ENCODE results near the gene PDE8B. TPM values are rescaled to one million over a fixed set of nuclear protein-coding genes. Genes with fewer than 3 reads are reported as not detected.

PDE8B gene
- polyA plus RNA-seq, 1 experiment: 0.02 TPM

DNA sequence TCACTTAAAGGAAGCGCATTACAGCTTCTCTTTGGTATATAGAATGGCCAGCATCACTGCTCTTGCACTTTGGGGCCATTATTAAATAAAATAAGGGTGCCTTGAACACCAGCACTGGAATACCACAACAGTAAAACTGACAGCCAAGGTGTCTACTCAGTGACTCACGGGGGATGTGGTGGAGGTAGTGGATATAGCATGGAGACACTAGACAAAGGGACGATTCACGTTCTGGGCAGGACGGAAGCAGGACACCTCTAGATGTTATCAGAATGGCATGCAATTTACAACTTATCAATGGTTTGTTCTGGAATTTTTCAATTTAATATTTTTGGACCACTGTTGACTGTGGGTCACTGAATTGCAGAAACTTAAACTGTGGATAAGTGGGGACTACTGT lies 32.9 kb upstream of the PDE8B start:
- TF ChIP-seq, protein P1, sequence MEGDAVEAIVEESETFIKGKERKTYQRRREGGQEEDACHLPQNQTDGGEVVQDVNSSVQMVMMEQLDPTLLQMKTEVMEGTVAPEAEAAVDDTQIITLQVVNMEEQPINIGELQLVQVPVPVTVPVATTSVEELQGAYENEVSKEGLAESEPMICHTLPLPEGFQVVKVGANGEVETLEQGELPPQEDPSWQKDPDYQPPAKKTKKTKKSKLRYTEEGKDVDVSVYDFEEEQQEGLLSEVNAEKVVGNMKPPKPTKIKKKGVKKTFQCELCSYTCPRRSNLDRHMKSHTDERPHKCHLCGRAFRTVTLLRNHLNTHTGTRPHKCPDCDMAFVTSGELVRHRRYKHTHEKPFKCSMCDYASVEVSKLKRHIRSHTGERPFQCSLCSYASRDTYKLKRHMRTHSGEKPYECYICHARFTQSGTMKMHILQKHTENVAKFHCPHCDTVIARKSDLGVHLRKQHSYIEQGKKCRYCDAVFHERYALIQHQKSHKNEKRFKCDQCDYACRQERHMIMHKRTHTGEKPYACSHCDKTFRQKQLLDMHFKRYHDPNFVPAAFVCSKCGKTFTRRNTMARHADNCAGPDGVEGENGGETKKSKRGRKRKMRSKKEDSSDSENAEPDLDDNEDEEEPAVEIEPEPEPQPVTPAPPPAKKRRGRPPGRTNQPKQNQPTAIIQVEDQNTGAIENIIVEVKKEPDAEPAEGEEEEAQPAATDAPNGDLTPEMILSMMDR (IDR thresholded peaks at IDR 0.05; ENCODE audit: low read depth, low read length): no peak
- ChIA-PET POLR2A (no interaction called here), CTCF (interaction anchor here (0.5 kb wide), 1 partner anchor 33 kb away, joined by 3 read pairs; no protein-coding TSS in a partner anchor)
- no peak for DNase-seq (ENCODE audit: low read depth, low spot score)
- Histone ChIP-seq H3K27me3 (ENCODE audit: control insufficient read depth, insufficient read depth, low read length) (peaks cover 48% of the 10 kb centered on the region), H3K9me3 (ENCODE audit: control insufficient read depth, insufficient read depth, low read length) (no peaks in the 10 kb centered on the region; the same call in 1 of the 2 replicates), H3K4me3 (ENCODE audit: low read depth, low read length) (no peak overlapping the region), H3K27ac (ENCODE audit: low read depth, low read length) (no peak overlapping the region)

DNA sequence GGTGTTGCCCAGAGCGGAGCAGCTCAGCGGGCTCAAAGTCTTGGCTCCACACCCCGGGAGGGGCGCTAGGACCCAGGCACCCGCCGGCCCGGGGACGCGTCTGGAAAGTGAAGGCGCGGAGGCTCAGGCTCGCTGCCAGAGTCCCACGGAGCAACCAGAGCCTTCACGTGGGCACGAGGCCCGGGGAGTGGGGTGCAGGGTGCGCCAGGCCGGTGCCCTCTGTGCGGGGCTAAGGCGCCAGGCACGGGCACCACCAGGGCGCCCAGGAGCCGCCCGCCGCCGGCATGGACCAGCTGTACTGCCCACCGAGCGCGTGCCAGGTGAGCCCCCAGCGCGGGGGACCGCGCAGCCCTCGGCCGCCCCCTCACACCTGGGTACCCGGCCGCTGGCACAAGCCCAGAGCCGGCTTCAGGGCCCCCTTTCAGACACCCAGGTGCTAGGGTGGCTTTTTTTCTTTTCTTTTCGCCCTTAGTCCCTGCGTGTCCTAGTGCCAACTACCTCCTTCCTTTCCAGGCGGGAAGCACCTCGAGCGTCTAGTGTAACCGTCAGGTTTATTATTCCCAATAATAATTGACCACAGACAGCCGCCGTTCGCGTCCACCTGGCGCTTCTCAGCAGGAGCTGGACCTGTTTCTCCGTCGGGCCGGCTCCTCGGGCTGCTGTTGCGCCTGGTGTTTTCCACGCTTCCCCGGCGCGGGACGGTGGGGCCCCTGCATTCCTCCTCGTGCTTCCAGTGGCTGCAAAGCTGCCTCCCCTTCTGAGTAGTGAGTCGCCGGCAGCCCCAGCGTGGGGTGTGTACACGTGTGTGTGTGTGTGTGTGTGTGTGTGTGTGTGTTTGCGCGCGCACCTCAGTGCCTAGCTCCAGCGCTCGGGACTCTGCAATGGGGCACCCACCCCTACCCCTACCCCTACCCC lies 30.1 kb upstream of the PDE8B start:
- ChIA-PET CTCF (interaction anchor here (0.9 kb wide), 1 partner anchor 10 kb away, joined by 3 read pairs; no protein-coding TSS in a partner anchor), POLR2A (no interaction called here)
- Histone ChIP-seq H3K27ac (ENCODE audit: low read depth, low read length) (no peak overlapping the region), H3K4me3 (ENCODE audit: low read depth, low read length) (peak overlapping the region; percentile 49), H3K9me3 (ENCODE audit: control insufficient read depth, insufficient read depth, low read length) (no peaks in the 10 kb centered on the region; the same call in 1 of the 2 replicates), H3K27me3 (ENCODE audit: control insufficient read depth, insufficient read depth, low read length) (peaks cover 43% of the 10 kb centered on the region)
- TF ChIP-seq, protein P1 (IDR thresholded peaks at IDR 0.05; ENCODE audit: low read depth, low read length): no peak
- no peak for DNase-seq (ENCODE audit: low read depth, low spot score)

DNA sequence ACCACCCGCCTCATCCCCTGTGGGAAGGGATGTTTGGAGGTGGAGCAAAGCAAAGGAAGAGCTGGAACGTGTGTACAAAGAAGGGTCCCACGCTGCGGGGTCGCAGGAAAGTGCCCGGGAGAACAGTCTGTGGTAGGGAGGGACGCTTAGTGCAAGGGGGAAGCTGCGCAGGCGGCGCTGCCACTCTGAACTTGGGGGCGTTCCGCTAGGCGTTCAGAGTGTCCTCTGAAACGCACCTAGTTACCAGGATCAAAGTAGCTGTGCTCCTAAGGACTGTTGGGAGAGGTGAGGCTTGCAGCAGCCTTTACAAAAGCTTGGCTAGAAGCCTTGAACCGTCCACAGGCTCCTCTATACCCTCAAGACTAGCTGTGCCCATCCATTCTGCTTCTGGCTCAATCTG lies 29.3 kb upstream of the PDE8B start:
- H3K9me3 ChIP-seq (ENCODE audit: control insufficient read depth, insufficient read depth, low read length): no peaks in the 10 kb centered on the region; the same call in 1 of the 2 replicates
- H3K4me3 ChIP-seq (ENCODE audit: low read depth, low read length): no peak overlapping the region
- POLR2A ChIA-PET: no interaction called here
- H3K27ac ChIP-seq (ENCODE audit: low read depth, low read length): no peak overlapping the region
- peaks cover 42% of the 10 kb centered on the region for H3K27me3 ChIP-seq (ENCODE audit: control insufficient read depth, insufficient read depth, low read length)
- CTCF ChIA-PET: interaction anchor here (0.9 kb wide), 1 partner anchor 11 kb away, joined by 3 read pairs; no protein-coding TSS in a partner anchor
- DNase-seq (ENCODE audit: low read depth, low spot score): no peak
- TF ChIP-seq, protein P1 (IDR thresholded peaks at IDR 0.05; ENCODE audit: low read depth, low read length): no peak

DNA sequence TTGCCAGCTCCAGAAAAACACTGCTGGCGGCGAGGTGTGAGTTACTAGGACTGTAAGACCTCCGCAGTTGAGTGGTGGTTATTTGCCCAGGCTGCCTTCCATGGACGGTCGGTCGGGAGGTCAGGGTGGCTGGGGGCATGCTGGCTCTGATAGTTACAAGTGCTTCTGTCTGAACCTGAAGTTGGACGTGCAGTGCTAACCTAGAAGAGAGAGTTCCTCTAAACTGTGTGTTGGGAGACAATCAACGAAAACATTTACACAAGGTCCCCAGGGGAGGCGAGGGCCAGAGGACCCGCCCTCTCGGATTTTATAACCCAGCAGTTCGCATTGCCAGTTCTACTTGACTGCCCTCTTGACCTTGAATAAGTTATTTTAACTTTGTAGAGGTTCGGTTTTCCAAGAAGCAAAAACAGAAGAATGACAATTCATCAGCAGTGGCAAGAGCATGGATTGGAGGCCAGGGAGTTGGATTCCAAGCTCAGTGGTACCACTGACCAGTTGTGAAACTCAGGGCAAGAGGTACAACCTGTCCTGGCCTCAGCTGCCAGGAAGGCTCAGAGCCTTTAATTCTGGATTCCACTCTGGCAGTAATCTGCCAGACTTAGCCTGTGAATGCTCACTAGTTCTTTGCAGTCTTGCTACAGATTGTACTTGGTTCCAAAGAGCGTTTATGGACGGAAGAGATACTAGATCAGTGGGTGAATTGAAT lies 28.7 kb upstream of the PDE8B start:
- H3K27ac ChIP-seq (ENCODE audit: low read depth, low read length): no peak overlapping the region
- H3K4me3 ChIP-seq (ENCODE audit: low read depth, low read length): no peak overlapping the region
- CTCF ChIA-PET: interaction anchor here (0.6 to 0.9 kb wide), 3 partner anchors 11 to 265 kb away, joined by 3 to 4 read pairs (median 3); no protein-coding TSS in a partner anchor
- DNase-seq (ENCODE audit: low read depth, low spot score): no peak
- H3K9me3 ChIP-seq (ENCODE audit: control insufficient read depth, insufficient read depth, low read length): no peaks in the 10 kb centered on the region; the same call in 1 of the 2 replicates
- TF ChIP-seq, protein P1 (IDR thresholded peaks at IDR 0.05; ENCODE audit: low read depth, low read length): no peak
- POLR2A ChIA-PET: no interaction called here
- peaks cover 36% of the 10 kb centered on the region for H3K27me3 ChIP-seq (ENCODE audit: control insufficient read depth, insufficient read depth, low read length)
